Measurements from ENCODE around the gene CKM.
"Not testable (repeated sequence)": the region's sequence is repeated elsewhere in the genome, so short reads cannot be mapped to it uniquely, and the experiment has no call there.

The CKM gene

GRCh38 chr19:45293682-45294081 is 29.0 kb downstream of the CKM start:
- DNase-seq (ENCODE audit: low read depth in 2 of 3, low spot score in 2 of 3): no peak

GRCh38 chr19:45291834-45292233 is 30.8 kb downstream of the CKM start:
- DNase-seq (ENCODE audit: low read depth in 2 of 3, low spot score in 2 of 3): no peak

- no peak for DNase-seq (ENCODE audit: low read depth in 2 of 3, low spot score in 2 of 3)
These were observed 32.2 kb downstream of the CKM start for GRCh38 chr19:45290381-45290931.

- no peak for DNase-seq (ENCODE audit: low read depth in 2 of 3, low spot score in 2 of 3)
These were observed 39.1 kb downstream of the CKM start for GRCh38 chr19:45283443-45284033.

GRCh38 chr19:45280471-45280961 is 42.2 kb downstream of the CKM start:
- DNase-seq (ENCODE audit: low read depth in 2 of 3, low spot score in 2 of 3): no peak

- no peak for DNase-seq (ENCODE audit: low read depth in 2 of 3, low spot score in 2 of 3)
These were observed 43.0 kb downstream of the CKM start for GRCh38 chr19:45279587-45280192.

- no peak for DNase-seq (ENCODE audit: low read depth in 2 of 3, low spot score in 2 of 3)
These were observed 44.6 kb downstream of the CKM start for GRCh38 chr19:45278087-45278486.

GRCh38 chr19:45276284-45276687 is 46.4 kb downstream of the CKM start:
- DNase-seq (ENCODE audit: low read depth in 2 of 3, low spot score in 2 of 3): no peak

GRCh38 chr19:45275370-45275971 is 47.2 kb downstream of the CKM start:
- DNase-seq (ENCODE audit: low read depth in 2 of 3, low spot score in 2 of 3): no peak

- no peak for DNase-seq (ENCODE audit: low read depth in 2 of 3, low spot score in 2 of 3)
These were observed 49.2 kb downstream of the CKM start for GRCh38 chr19:45273521-45273855.

GRCh38 chr19:45271735-45272108 is 51.0 kb downstream of the CKM start:
- no peak for DNase-seq (ENCODE audit: low read depth in 2 of 3, low spot score in 2 of 3)

- DNase-seq (ENCODE audit: low read depth in 2 of 3, low spot score in 2 of 3): no peak
These were observed 51.5 kb downstream of the CKM start for GRCh38 chr19:45271098-45271734.

GRCh38 chr19:45269939-45270338 is 52.7 kb downstream of the CKM start:
- DNase-seq (ENCODE audit: low read depth in 2 of 3, low spot score in 2 of 3): not testable (repeated sequence)

- DNase-seq (ENCODE audit: low read depth in 2 of 3, low spot score in 2 of 3): no peak
These were observed 55.4 kb downstream of the CKM start for GRCh38 chr19:45267296-45267695.

- DNase-seq (ENCODE audit: low read depth in 2 of 3, low spot score in 2 of 3): no peak
These were observed 57.3 kb downstream of the CKM start for GRCh38 chr19:45265375-45265774.

- no peak for DNase-seq (ENCODE audit: low read depth in 2 of 3, low spot score in 2 of 3)
These were observed 57.8 kb downstream of the CKM start for GRCh38 chr19:45264781-45265317.

- no peak for DNase-seq (ENCODE audit: low read depth in 2 of 3, low spot score in 2 of 3)
These were observed 59.7 kb downstream of the CKM start for GRCh38 chr19:45263013-45263412.

- no peak for DNase-seq (ENCODE audit: low read depth in 2 of 3, low spot score in 2 of 3)
These were observed 60.1 kb downstream of the CKM start for GRCh38 chr19:45262570-45262969.

- no peak for DNase-seq (ENCODE audit: low read depth in 2 of 3, low spot score in 2 of 3)
These were observed 63.8 kb downstream of the CKM start for GRCh38 chr19:45258862-45259261.

- DNase-seq (ENCODE audit: low read depth in 2 of 3, low spot score in 2 of 3): no peak
These were observed 65.8 kb downstream of the CKM start for GRCh38 chr19:45256836-45257235.

All from activated CD8-positive, alpha-beta memory T cell treated with anti-CD3 and anti-CD28 coated beads for 48 hours (primary cell).